Left cardiac atrium (tissue), 4 donors: ENCODE data around the gene SPTLC3. TPM values are rescaled to one million over a fixed set of nuclear protein-coding genes. Genes with fewer than 3 reads are reported as not detected.

ENCODE experiments used
- ATAC-seq, 2 donors: fragments of 200-7000 bp; cut with Tn5 transposase; one replicate each; pipeline ENCODE4 v1.9.1; 2020; ENCODE audit warnings: mild to moderate bottlenecking in 2 of 2, moderate library complexity in 2 of 2
- DNase-seq: peaks from one replicate; pipeline ENCODE4 v3.0.0-alpha.2; 2020
- intact Hi-C, 2 donors: fragments of 100-400 bp; cut with DNase I; formaldehyde crosslinking; loops; one replicate each; pipeline versions ENCODE4 v1.14.1 to v1.15.1; 2022 to 2023
- total RNA-seq, 2 donors: library from RNA; stranded (reverse); fragmentation: NEBNext Ultra II Directional; extraction: Animal tissue kit (Norgen Biotek cat#: 25700); gene quantifications; one replicate each; pipeline ENCODE4 v1.2.1, GENCODE V29; 2021
- donor health status: DM: no; HTN: yes; CAD: no.
- donor health status: DM: no; HTN: yes; CAD: no; lungs with severe emphysema.
- donor health status: DM: yes; HTN: yes; CAD: no.
- donor health status: Dilated cardiomyopathy.

SPTLC3 gene
- total RNA-seq, 2 donors from 2014 or later, result 6.8 to 8.1 TPM

- intact Hi-C loops, result no loop called here
- ATAC-seq (peak in 1 of 2 donors; percentile 69), DNase-seq (no peak)
Measured at GRCh38 chr20:13022401-13023155, 13.8 kb downstream of the SPTLC3 start.

- ATAC-seq (no peak), DNase-seq (no peak)
- intact Hi-C loops, result no loop called here
Measured at GRCh38 chr20:13024596-13024995, 15.8 kb downstream of the SPTLC3 start.

- intact Hi-C loops, result no loop called here
- ATAC-seq (no peak), DNase-seq (no peak)
Measured at GRCh38 chr20:13025181-13025580, 16.4 kb downstream of the SPTLC3 start.

- ATAC-seq (no peak), DNase-seq (no peak)
- intact Hi-C loops, result no loop called here
Measured at GRCh38 chr20:13028001-13028400, 19.2 kb downstream of the SPTLC3 start.

- ATAC-seq (no peak), DNase-seq (no peak)
- intact Hi-C loops, result no loop called here
Measured at GRCh38 chr20:13028673-13029072, 19.9 kb downstream of the SPTLC3 start.

- DNase-seq, result peak; percentile 44
- intact Hi-C loops, result no loop called here
- peak; percentile 34 to 99 for ATAC-seq
Measured at GRCh38 chr20:13029687-13030375, 21.1 kb downstream of the SPTLC3 start.

GRCh38 chr20:13031751-13032150 is 23.0 kb downstream of the SPTLC3 start:
- ATAC-seq (no peak), DNase-seq (no peak)
- intact Hi-C loops, result no loop called here

GRCh38 chr20:13034115-13034514 is 25.3 kb downstream of the SPTLC3 start:
- intact Hi-C loops, result no loop called here
- DNase-seq (no peak), ATAC-seq (no peak)

GRCh38 chr20:13034936-13035335 is 26.2 kb downstream of the SPTLC3 start:
- no peak for DNase-seq
- intact Hi-C loops, result no loop called here
- no peak for ATAC-seq

GRCh38 chr20:13035399-13036152 is 26.8 kb downstream of the SPTLC3 start:
- intact Hi-C loops, result no loop called here
- DNase-seq (no peak), ATAC-seq (no peak)

- intact Hi-C loops, result no loop called here
- ATAC-seq (no peak), DNase-seq (no peak)
Measured at GRCh38 chr20:13037727-13038126, 29.0 kb downstream of the SPTLC3 start.

GRCh38 chr20:13041574-13042457 is 33.0 kb downstream of the SPTLC3 start:
- peak; percentile 12 to 77 for ATAC-seq
- intact Hi-C loops, result no loop called here
- no peak for DNase-seq

- no peak for DNase-seq
- intact Hi-C loops, result no loop called here
- ATAC-seq, result no peak
Measured at GRCh38 chr20:13042458-13042794, 33.7 kb downstream of the SPTLC3 start.

GRCh38 chr20:13046409-13046808 is 37.6 kb downstream of the SPTLC3 start:
- intact Hi-C loops, result no loop called here
- DNase-seq (no peak), ATAC-seq (no peak)

GRCh38 chr20:13054011-13054410 is 45.2 kb downstream of the SPTLC3 start:
- DNase-seq (no peak), ATAC-seq (no peak)
- intact Hi-C loops, result no loop called here

- DNase-seq (no peak), ATAC-seq (no peak)
- intact Hi-C loops, result no loop called here
Measured at GRCh38 chr20:13058666-13059389, 50.1 kb downstream of the SPTLC3 start.

- ATAC-seq, result no peak
- DNase-seq, result no peak
- intact Hi-C loops, result no loop called here
Measured at GRCh38 chr20:13059398-13060136, 50.8 kb downstream of the SPTLC3 start.

GRCh38 chr20:13060327-13060726 is 51.6 kb downstream of the SPTLC3 start:
- intact Hi-C loops, result no loop called here
- DNase-seq, result no peak
- ATAC-seq, result no peak
